GM23248 (cell line): ENCODE measurements around the gene RITA1. TPM values are rescaled to one million over a fixed set of nuclear protein-coding genes. Genes with fewer than 3 reads are reported as not detected.

Experiments
- DNase-seq: peaks from one replicate; pipeline ENCODE4 v3.0.0-alpha.2; 2015
- H2AFZ ChIP-seq: fragments of 200-600 bp; sonication (generic); 2 replicates; pipeline ENCODE4 v1.6.1; 2016; ENCODE audit warnings: antibody characterized with exemption
- H3F3A ChIP-seq: fragments of 200-600 bp; sonication (generic); 2 replicates; pipeline ENCODE4 v1.6.1; 2016; ENCODE audit warnings: mild to moderate bottlenecking, antibody characterized with exemption, mixed run types; ENCODE audit not compliant: insufficient read depth
- H3K27ac ChIP-seq: fragments of 200-600 bp; sonication (generic); 2 replicates; pipeline ENCODE4 v1.5.1; 2016; ENCODE audit warnings: mild to moderate bottlenecking
- H3K27me3 ChIP-seq: fragments of 200-600 bp; sonication (generic); replicated peaks from 2 replicates; pipeline ENCODE4 v1.6.1; 2016; ENCODE audit warnings: mild to moderate bottlenecking; ENCODE audit not compliant: insufficient read depth
- H3K36me3 ChIP-seq: fragments of 200-600 bp; sonication (generic); 2 replicates; pipeline ENCODE4 v1.6.1; 2016; ENCODE audit warnings: low read depth, mild to moderate bottlenecking
- H3K4me1 ChIP-seq: fragments of 200-600 bp; sonication (generic); 2 replicates; pipeline ENCODE4 v1.6.1; 2016; ENCODE audit warnings: mild to moderate bottlenecking; ENCODE audit not compliant: insufficient read depth
- H3K4me2 ChIP-seq: fragments of 200-600 bp; sonication (generic); one replicate; pipeline ENCODE4 v1.6.1; 2016; ENCODE audit warnings: mild to moderate bottlenecking; ENCODE audit not compliant: unreplicated experiment
- H3K4me3 ChIP-seq: fragments of 200-600 bp; sonication (generic); 2 replicates; pipeline ENCODE4 v1.5.1; 2016; ENCODE audit warnings: mild to moderate bottlenecking
- H3K79me2 ChIP-seq: fragments of 200-600 bp; sonication (generic); 2 replicates; pipeline ENCODE4 v1.6.1; 2016; ENCODE audit warnings: mild to moderate bottlenecking; ENCODE audit not compliant: insufficient read depth
- H3K9ac ChIP-seq: fragments of 200-600 bp; sonication (generic); 2 replicates; pipeline ENCODE4 v1.6.1; 2016; ENCODE audit warnings: mild to moderate bottlenecking
- H3K9me2 ChIP-seq: fragments of 200-600 bp; sonication (generic); 2 replicates; pipeline ENCODE4 v1.6.1; 2016; ENCODE audit warnings: mixed run types, mild to moderate bottlenecking, moderate library complexity; ENCODE audit not compliant: insufficient read depth
- H3K9me3 ChIP-seq: fragments of 200-600 bp; sonication (generic); one replicate; pipeline ENCODE4 v1.6.1; 2017; ENCODE audit warnings: low read depth
- H4K20me1 ChIP-seq: fragments of 200-600 bp; sonication (generic); 2 replicates; pipeline ENCODE4 v1.6.0; 2016; ENCODE audit not compliant: insufficient read depth
- EZH2 ChIP-seq: fragments of 200-600 bp; sonication (generic); IDR thresholded peaks from 2 replicates; pipeline ENCODE4 v1.6.1; 2018; ENCODE audit warnings: antibody characterized with exemption, mild to moderate bottlenecking; ENCODE audit not compliant: insufficient read depth, poor library complexity, severe bottlenecking
- EZH2phosphoT487 ChIP-seq: fragments of 200-600 bp; sonication (generic); IDR thresholded peaks from 2 replicates; pipeline ENCODE4 v1.6.1; 2018; ENCODE audit warnings: antibody characterized with exemption, moderate library complexity, mild to moderate bottlenecking, low read depth; ENCODE audit not compliant: insufficient read depth
- WGBS, 2 experiments: methylation state at CpG; one replicate each; pipeline ENCODE4 v1.1.6; 2015 to 2017; ENCODE audit warnings: low lambda C conversion rate in 2 of 2, low coverage in 1 of 2; ENCODE audit errors: missing lambda C conversion rate in 2 of 2; 5-methylcytosine and 5-hydroxymethylcytosine counted together
- in situ Hi-C: fragments of 300-500 bp; cut with MboI; formaldehyde crosslinking; loops from 2 replicates; pipeline ENCODE4 v1.15.0; 2020
- polyA plus RNA-seq: library from polyadenylated mRNA; unstranded; fragments of >200 nt; fragmentation: Nextera tagmentation; extraction: Ambion mirVana; gene quantifications from 2 replicates; pipeline ENCODE4 v1.2.1, GENCODE V29; 2016
- total RNA-seq: library from RNA; depleted of rRNA; stranded (reverse); fragments of >200 nt; shearing (Covaris generic); gene quantifications from 2 replicates; pipeline ENCODE4 v1.2.3, GENCODE V29; 2014

The RITA1 gene
- total and polyA plus RNA-seq, 2 experiments from 2014 or later: 15.6 to 19.2 TPM

GRCh38 chr12:113145720-113146551 is 39.6 kb upstream of the RITA1 start:
- TF ChIP-seq EZH2: no peak
- no peak for TF ChIP-seq EZH2phosphoT487
- 52 to 54% methylated on average over 12 of the region's 12 CpGs for WGBS, 2 experiments
- Histone ChIP-seq H3K9ac (no peak overlapping the region), H3K9me2 (no peaks in the 10 kb centered on the region), H3F3A (no peaks in the 10 kb centered on the region), H3K79me2 (no peaks in the 10 kb centered on the region), H3K4me2 (no peak overlapping the region), H3K4me1 (no peaks in the 10 kb centered on the region), H3K4me3 (no peak overlapping the region), H3K36me3 (no peaks in the 10 kb centered on the region), H3K27ac (no peak overlapping the region), H3K27me3 (peaks cover 9% of the 10 kb centered on the region), H3K9me3 (no peaks in the 10 kb centered on the region), H2AFZ (no peak overlapping the region), H4K20me1 (no peaks in the 10 kb centered on the region)
- DNase-seq: no peak
- in situ Hi-C loops: loop anchor here (10.0 kb wide), 1 partner anchor 101 kb away; no protein-coding TSS in a partner anchor

- H3K79me2 ChIP-seq: no peaks in the 10 kb centered on the region
- no peak for DNase-seq
- TF ChIP-seq EZH2 (no peak), EZH2phosphoT487 (no peak)
- no peaks in the 10 kb centered on the region for H3K9me3 ChIP-seq
- H3K36me3 ChIP-seq: no peaks in the 10 kb centered on the region
- no peak overlapping the region for H3K9ac ChIP-seq
- no peak overlapping the region for H3K4me3 ChIP-seq
- no peak overlapping the region for H3K27ac ChIP-seq
- H4K20me1 ChIP-seq: no peaks in the 10 kb centered on the region
- in situ Hi-C loops: loop anchor here (10.0 kb wide), 1 partner anchor 102 kb away; no protein-coding TSS in a partner anchor
- no peak overlapping the region for H2AFZ ChIP-seq
- no peaks in the 10 kb centered on the region for H3F3A ChIP-seq
- no peaks in the 10 kb centered on the region for H3K4me1 ChIP-seq
- no peak overlapping the region for H3K4me2 ChIP-seq
- H3K9me2 ChIP-seq: no peaks in the 10 kb centered on the region
- WGBS, 2 experiments: 50 to 57% methylated on average over 2 of the region's 2 CpGs
- peaks cover 16% of the 10 kb centered on the region for H3K27me3 ChIP-seq
These were observed 38.5 kb upstream of the RITA1 start for GRCh38 chr12:113146999-113147398.

GRCh38 chr12:113149361-113150150 is 36.0 kb upstream of the RITA1 start, which contains the start of gene CFAP73:
Gene CFAP73 (plus strand): TSS chr12:113149724. CDS start chr12:113149858, 134 bp downstream.
- in situ Hi-C loops: loop anchor here (10.0 kb wide), 1 partner anchor 105 kb away; no protein-coding TSS in a partner anchor
- H3K27me3 ChIP-seq: peaks cover 33% of the 10 kb centered on the region
- H3K36me3 ChIP-seq: no peaks in the 10 kb centered on the region
- TF ChIP-seq EZH2phosphoT487 (no peak), EZH2 (no peak)
- H3K4me2 ChIP-seq: no peak within 1 kb of the TSS
- no peaks in the 10 kb centered on the region for H3K79me2 ChIP-seq
- H3K9me3 ChIP-seq: no peaks in the 10 kb centered on the region
- H3K9me2 ChIP-seq: no peaks in the 10 kb centered on the region
- WGBS, 2 experiments: 17 to 24% methylated on average over 19 to 22 of the region's 22 CpGs
- no peaks in the 10 kb centered on the region for H3F3A ChIP-seq
- no peaks in the 10 kb centered on the region for H4K20me1 ChIP-seq
- H3K27ac ChIP-seq: no peak within 1 kb of the TSS
- H3K9ac ChIP-seq: no peak within 1 kb of the TSS
- no peak within 1 kb of the TSS for H2AFZ ChIP-seq
- no peaks in the 10 kb centered on the region for H3K4me1 ChIP-seq
- 0 out of 2 replicates have a peak within 1 kb of the TSS, but pooled peaks have one; percentile 17 for H3K4me3 ChIP-seq
- peak; percentile 90 for DNase-seq

- Histone ChIP-seq H3K9me2 (no peaks in the 10 kb centered on the region), H3K79me2 (no peaks in the 10 kb centered on the region), H3K4me3 (no peak overlapping the region), H3F3A (no peaks in the 10 kb centered on the region), H2AFZ (no peak overlapping the region), H3K9ac (no peak overlapping the region), H3K4me2 (no peak overlapping the region), H3K27ac (no peak overlapping the region), H3K27me3 (peaks cover 37% of the 10 kb centered on the region), H3K36me3 (no peaks in the 10 kb centered on the region), H4K20me1 (no peaks in the 10 kb centered on the region), H3K9me3 (no peaks in the 10 kb centered on the region), H3K4me1 (no peaks in the 10 kb centered on the region)
- no peak for DNase-seq
- 75 to 81% methylated on average over 3 of the region's 3 CpGs for WGBS, 2 experiments
- in situ Hi-C loops: no loop called here
- no peak for TF ChIP-seq EZH2
- no peak for TF ChIP-seq EZH2phosphoT487
These were observed 33.9 kb upstream of the RITA1 start for GRCh38 chr12:113151655-113152054.
